Natural killer cell treated with Interleukin-12 subunit alpha and Interleukin-12 subunit beta and Interleukin-15 and Interleukin-18, amount 100 ng/mL, for 72 hours (primary cell): Measurements from ENCODE around the gene VAMP4. TPM values are rescaled to one million over a fixed set of nuclear protein-coding genes. Genes with fewer than 3 reads are reported as not detected.

ENCODE experiments used
- ATAC-seq, 2 donors: fragments of 150-1000 bp; cut with Tn5 transposase in 1 of 2; sonication (Bioruptor Pico), chemical (Tn5 transposase) in 1 of 2; 2 replicates each; pipeline ENCODE4 v1.10.0; 2021
- DNase-seq: peaks from one replicate; pipeline ENCODE4 v3.0.0; 2022; ENCODE audit warnings: low spot score
- H3K27ac Mint-ChIP-seq, 2 donors: 1 replicate in 1 of 2; 2 replicates in 1 of 2; pipeline ENCODE4 v1.8.0; 2022; ENCODE audit warnings: mixed read lengths in 2 of 2, mild to moderate bottlenecking in 1 of 2, moderate library complexity in 1 of 2
- H3K27me3 Mint-ChIP-seq, 2 donors: 1 replicate in 1 of 2; 2 replicates in 1 of 2; pipeline ENCODE4 v1.8.0; 2022; ENCODE audit warnings: mixed read lengths in 2 of 2
- H3K36me3 Mint-ChIP-seq: one replicate; pipeline ENCODE4 v1.8.0; 2022; ENCODE audit warnings: mixed read lengths
- H3K4me1 Mint-ChIP-seq, 2 donors: 1 replicate in 1 of 2; 2 replicates in 1 of 2; pipeline ENCODE4 v1.8.0; 2022; ENCODE audit warnings: low read depth in 2 of 2, mixed read lengths in 2 of 2, mild to moderate bottlenecking in 1 of 2
- H3K4me3 Mint-ChIP-seq: one replicate; pipeline ENCODE4 v1.8.0; 2022; ENCODE audit warnings: mixed read lengths
- H3K9me3 Mint-ChIP-seq: 2 replicates; pipeline ENCODE4 v1.8.0; 2022; ENCODE audit warnings: mixed read lengths
- total RNA-seq, 2 donors: library from RNA; stranded (reverse); gene quantifications; one replicate each; pipeline ENCODE4 v1.2.3, GENCODE V29; 2022

VAMP4 gene, protein sequence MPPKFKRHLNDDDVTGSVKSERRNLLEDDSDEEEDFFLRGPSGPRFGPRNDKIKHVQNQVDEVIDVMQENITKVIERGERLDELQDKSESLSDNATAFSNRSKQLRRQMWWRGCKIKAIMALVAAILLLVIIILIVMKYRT
- 10 to 100 TPM; 12.2 to 13.8 TPM for total RNA-seq

DNA sequence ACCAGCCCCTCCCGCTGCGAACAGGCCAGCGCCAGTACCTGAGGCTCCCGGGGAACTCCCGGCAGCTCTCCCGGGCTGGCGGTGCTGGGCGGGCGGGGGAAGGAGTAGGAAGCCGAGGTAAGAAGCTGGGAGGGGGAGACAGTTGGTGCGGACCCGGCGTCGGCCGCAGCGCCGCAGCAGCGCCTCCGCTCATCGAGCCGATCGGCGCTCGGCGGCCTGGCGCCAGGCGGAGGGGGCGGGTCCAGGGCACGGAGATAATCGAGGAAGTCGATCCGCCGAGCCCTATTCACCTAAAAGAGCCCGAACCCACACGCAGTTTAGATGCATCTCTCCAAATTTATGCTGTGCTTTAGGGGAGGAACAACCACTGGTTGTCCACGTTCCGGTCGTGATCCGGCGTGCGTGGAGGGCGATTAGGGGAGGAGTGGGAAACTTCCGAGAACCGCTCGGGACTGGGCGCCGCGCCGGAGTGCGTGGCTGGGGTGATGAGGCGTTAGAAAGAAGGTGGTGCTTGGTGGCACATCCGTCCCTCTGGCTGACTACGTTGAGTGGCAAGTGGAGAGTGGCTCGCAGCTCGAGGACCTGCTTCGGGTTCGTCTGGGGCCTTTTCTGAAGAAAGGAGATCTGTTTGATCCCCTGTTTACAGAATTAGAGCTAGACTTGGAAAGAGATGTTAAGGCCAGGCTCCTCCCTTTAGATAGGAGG, at the start of gene VAMP4:
VAMP4 (minus strand) TSS at position 194 of the 705 bp plus-strand sequence. CDS start 3,651 bp downstream, outside the sequence.
- ATAC-seq: peak; percentile 95
- H3K36me3 Mint-ChIP-seq: peaks cover 2% of the 10 kb centered on the region
- H3K27me3 Mint-ChIP-seq: no peaks in the 10 kb centered on the region
- H3K4me3 Mint-ChIP-seq: peak within 1 kb of the TSS; percentile 97
- H3K27ac Mint-ChIP-seq: peak within 1 kb of the TSS; percentile 97 to 100
- peak; percentile 90 for DNase-seq
- no peaks in the 10 kb centered on the region for H3K9me3 Mint-ChIP-seq
- H3K4me1 Mint-ChIP-seq: peaks cover 46 to 52% of the 10 kb centered on the region in 2 donors

- H3K4me3 Mint-ChIP-seq: no peak overlapping the region
- no peak for DNase-seq
- ATAC-seq: no peak
- no peaks in the 10 kb centered on the region for H3K27me3 Mint-ChIP-seq
- no peak overlapping the region for H3K27ac Mint-ChIP-seq
- H3K36me3 Mint-ChIP-seq: peaks cover 58% of the 10 kb centered on the region
- H3K4me1 Mint-ChIP-seq: peaks cover 26 to 38% of the 10 kb centered on the region in 2 donors
- no peaks in the 10 kb centered on the region for H3K9me3 Mint-ChIP-seq
These were observed 48.5 kb upstream of the VAMP4 start for GRCh38 chr1:171790318-171790717.

- Mint-ChIP-seq H3K36me3 (peaks cover 47% of the 10 kb centered on the region), H3K4me1 (peaks cover 28 to 39% of the 10 kb centered on the region in 2 donors)
These were observed 46.8 kb upstream of the VAMP4 start for GRCh38 chr1:171788696-171789095.

DNA sequence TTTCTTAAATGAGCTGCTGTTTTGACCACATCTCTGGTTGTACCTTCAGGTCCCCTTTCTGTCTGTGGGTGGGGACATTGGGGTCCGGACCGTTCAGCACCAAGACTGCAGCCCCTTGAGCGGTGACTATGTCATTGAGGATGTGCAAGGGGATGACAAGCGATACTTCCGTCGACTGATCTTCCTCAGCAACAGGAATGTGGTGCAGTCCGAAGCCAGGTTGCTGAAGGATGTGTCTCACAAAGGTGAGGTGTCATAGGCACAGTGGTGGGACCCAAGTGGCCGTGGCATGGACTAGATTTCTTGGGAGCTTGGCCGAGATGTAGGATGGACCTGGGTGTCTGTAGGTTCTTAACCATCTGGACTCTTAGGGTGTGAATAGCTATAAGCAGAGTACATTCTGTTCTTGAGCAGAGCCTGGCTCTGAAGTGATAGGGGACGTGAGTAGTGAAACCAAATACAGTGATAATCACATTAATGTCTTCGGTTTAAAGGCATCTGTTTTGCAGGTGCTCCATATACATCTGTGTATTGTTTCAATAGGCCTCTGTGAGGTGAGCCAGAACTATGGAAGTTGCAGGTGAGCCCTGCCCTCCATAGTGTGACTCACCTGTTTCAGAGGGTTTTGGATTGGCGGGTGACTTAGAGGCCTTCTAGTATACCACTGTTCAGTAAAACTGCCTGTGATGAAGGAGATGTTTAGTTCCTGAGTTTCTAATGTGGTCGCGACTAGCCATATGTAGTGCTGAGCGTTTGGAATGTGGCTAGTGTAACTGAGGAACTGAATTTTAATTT, 46.0 kb upstream of the VAMP4 start:
- Mint-ChIP-seq H3K27me3 (no peaks in the 10 kb centered on the region), H3K36me3 (peaks cover 49% of the 10 kb centered on the region), H3K9me3 (no peaks in the 10 kb centered on the region), H3K4me3 (no peak overlapping the region), H3K27ac (peak overlapping the region; percentile 56 to 73), H3K4me1 (peaks cover 34 to 45% of the 10 kb centered on the region in 2 donors)
- DNase-seq (no peak), ATAC-seq (no peak)

More at GRCh38 chr1:171788696-171789095, 46.8 kb upstream of the VAMP4 start:
- Mint-ChIP-seq H3K27ac (no peak overlapping the region), H3K9me3 (no peaks in the 10 kb centered on the region), H3K4me3 (no peak overlapping the region), H3K27me3 (no peaks in the 10 kb centered on the region)
- ATAC-seq (no peak), DNase-seq (no peak)

- DNase-seq: no peak
These were observed 44.7 kb upstream of the VAMP4 start for GRCh38 chr1:171786534-171786933.

GRCh38 chr1:171785766-171786165, 43.9 kb upstream of the VAMP4 start:
- Mint-ChIP-seq H3K4me3 (peak overlapping the region; percentile 78), H3K27ac (peak overlapping the region; percentile 73 to 88), H3K4me1 (peaks cover 49 to 57% of the 10 kb centered on the region in 2 donors), H3K27me3 (no peaks in the 10 kb centered on the region), H3K9me3 (no peaks in the 10 kb centered on the region), H3K36me3 (peaks cover 44% of the 10 kb centered on the region)
- ATAC-seq: no peak
- DNase-seq: no peak

More at GRCh38 chr1:171786534-171786933, 44.7 kb upstream of the VAMP4 start:
- H3K4me3 Mint-ChIP-seq: peak overlapping the region; percentile 21
- peak overlapping the region; percentile 56 to 73 for H3K27ac Mint-ChIP-seq
- peaks cover 49% of the 10 kb centered on the region for H3K36me3 Mint-ChIP-seq
- no peaks in the 10 kb centered on the region for H3K9me3 Mint-ChIP-seq
- no peak for ATAC-seq
- H3K4me1 Mint-ChIP-seq: peaks cover 41 to 54% of the 10 kb centered on the region in 2 donors
- H3K27me3 Mint-ChIP-seq: no peaks in the 10 kb centered on the region

GRCh38 chr1:171784784-171785183, 42.9 kb upstream of the VAMP4 start:
- DNase-seq (no peak), ATAC-seq (no peak)
- no peaks in the 10 kb centered on the region for H3K27me3 Mint-ChIP-seq
- H3K4me1 Mint-ChIP-seq: peaks cover 51 to 59% of the 10 kb centered on the region in 2 donors
- peaks cover 39% of the 10 kb centered on the region for H3K36me3 Mint-ChIP-seq
- peak overlapping the region; percentile 78 for H3K4me3 Mint-ChIP-seq
- H3K9me3 Mint-ChIP-seq: no peaks in the 10 kb centered on the region
- H3K27ac Mint-ChIP-seq: peak overlapping the region; percentile 73 to 88

DNA sequence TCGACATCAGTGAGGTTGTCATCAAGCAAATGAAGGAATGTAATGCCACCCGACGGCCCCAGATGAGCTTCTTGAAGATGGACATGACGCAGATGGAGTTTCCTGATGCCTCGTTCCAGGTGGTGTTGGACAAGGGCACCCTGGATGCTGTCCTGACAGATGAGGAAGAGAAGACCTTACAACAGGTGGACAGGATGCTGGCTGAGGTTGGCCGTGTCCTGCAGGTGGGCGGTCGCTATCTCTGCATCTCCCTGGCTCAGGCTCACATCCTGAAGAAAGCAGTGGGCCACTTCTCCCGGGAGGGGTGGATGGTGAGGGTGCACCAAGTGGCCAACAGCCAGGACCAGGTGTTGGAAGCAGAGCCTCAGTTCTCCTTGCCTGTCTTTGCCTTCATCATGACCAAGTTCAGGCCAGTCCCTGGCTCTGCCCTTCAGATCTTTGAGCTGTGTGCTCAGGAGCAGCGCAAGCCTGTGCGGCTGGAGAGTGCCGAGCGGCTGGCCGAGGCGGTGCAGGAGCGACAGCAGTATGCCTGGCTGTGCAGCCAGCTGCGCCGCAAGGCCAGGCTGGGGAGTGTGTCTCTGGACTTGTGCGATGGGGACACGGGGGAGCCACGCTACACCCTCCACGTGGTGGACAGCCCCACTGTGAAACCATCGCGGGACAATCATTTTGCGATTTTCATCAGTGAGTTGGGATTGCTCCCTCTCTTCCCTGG, 42.1 kb upstream of the VAMP4 start:
- Mint-ChIP-seq H3K27ac (peak overlapping the region; percentile 92 to 98), H3K4me1 (peaks cover 49 to 59% of the 10 kb centered on the region in 2 donors), H3K4me3 (peak overlapping the region; percentile 95), H3K27me3 (no peaks in the 10 kb centered on the region), H3K9me3 (no peaks in the 10 kb centered on the region), H3K36me3 (peaks cover 31% of the 10 kb centered on the region)
- ATAC-seq (no peak), DNase-seq (no peak)

GRCh38 chr1:171781176-171781875, 39.5 kb upstream of the VAMP4 start, which contains the start of gene METTL13:
TSS of gene METTL13 (plus strand) at chr1:171781660. CDS start at chr1:171781968, 308 bp downstream.
- no peaks in the 10 kb centered on the region for H3K9me3 Mint-ChIP-seq
- H3K4me1 Mint-ChIP-seq: peaks cover 49 to 51% of the 10 kb centered on the region in 2 donors
- H3K4me3 Mint-ChIP-seq: peak within 1 kb of the TSS; percentile 95
- ATAC-seq: peak; percentile 99
- peak; percentile 99 for DNase-seq
- H3K27ac Mint-ChIP-seq: peak within 1 kb of the TSS; percentile 92 to 98
- H3K36me3 Mint-ChIP-seq: peaks cover 16% of the 10 kb centered on the region
- peaks cover 0 to 2% of the 10 kb centered on the region in 2 donors for H3K27me3 Mint-ChIP-seq

- H3K4me1 Mint-ChIP-seq: peaks cover 45 to 47% of the 10 kb centered on the region in 2 donors
- H3K4me3 Mint-ChIP-seq: peak overlapping the region; percentile 95
- ATAC-seq (no peak), DNase-seq (no peak)
- peaks cover 0 to 5% of the 10 kb centered on the region in 2 donors for H3K27me3 Mint-ChIP-seq
- peaks cover 10% of the 10 kb centered on the region for H3K36me3 Mint-ChIP-seq
- H3K27ac Mint-ChIP-seq: peak overlapping the region; percentile 92 to 98
- H3K9me3 Mint-ChIP-seq: no peaks in the 10 kb centered on the region
These were observed 38.8 kb upstream of the VAMP4 start for GRCh38 chr1:171780583-171781175.

DNA sequence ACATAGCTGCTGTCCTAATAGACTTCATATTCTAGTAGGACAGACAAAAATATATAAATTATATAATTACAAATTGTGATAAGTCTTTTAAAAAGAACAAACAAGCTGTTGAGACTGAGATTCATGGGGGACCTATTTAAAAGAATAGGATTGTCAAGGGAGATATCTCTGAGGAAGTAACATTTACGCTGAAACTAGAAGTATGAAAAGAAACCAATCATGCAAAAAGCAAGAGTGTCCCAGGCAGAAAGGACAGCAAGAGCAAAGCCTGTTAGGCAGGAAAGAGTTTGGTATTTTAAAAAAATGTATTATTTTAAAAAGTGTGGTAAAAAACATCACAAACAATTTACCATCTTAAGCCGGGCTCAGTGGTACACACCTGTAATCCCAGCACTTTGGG, 30.4 kb upstream of the VAMP4 start:
- ATAC-seq: no peak

GRCh38 chr1:171769754-171770153, 27.9 kb upstream of the VAMP4 start:
- DNase-seq: no peak
- no peak overlapping the region for H3K27ac Mint-ChIP-seq
- no peak overlapping the region for H3K4me3 Mint-ChIP-seq
- no peaks in the 10 kb centered on the region for H3K4me1 Mint-ChIP-seq
- H3K27me3 Mint-ChIP-seq: peaks cover 17 to 25% of the 10 kb centered on the region in 2 donors
- ATAC-seq: no peak
- no peaks in the 10 kb centered on the region for H3K9me3 Mint-ChIP-seq
- no peaks in the 10 kb centered on the region for H3K36me3 Mint-ChIP-seq

More for the DNA sequence above, 30.4 kb upstream of the VAMP4 start:
- Mint-ChIP-seq H3K27me3 (peaks cover 11 to 12% of the 10 kb centered on the region in 2 donors), H3K27ac (no peak overlapping the region), H3K4me1 (no peaks in the 10 kb centered on the region), H3K9me3 (no peaks in the 10 kb centered on the region), H3K36me3 (no peaks in the 10 kb centered on the region), H3K4me3 (no peak overlapping the region)
- no peak for DNase-seq
